Fibroblast of lung (primary cell): ENCODE results near the gene ASIC2. TPM values are rescaled to one million over a fixed set of nuclear protein-coding genes. Genes with fewer than 3 reads are reported as not detected.

Source experiments
- DNase-seq, 2 donors: peaks; one replicate each; pipeline versions ENCODE4 v3.0.0 to v3.0.0-alpha.2; 2010; ENCODE audit warnings: low read depth in 2 of 2
- H2AFZ ChIP-seq: 2 replicates; pipeline ENCODE4 v1.5.1; 2012; ENCODE audit warnings: low read length, control low read depth, inconsistent platforms
- H3K27ac ChIP-seq: 2 replicates; pipeline ENCODE4 v1.5.1; 2011; ENCODE audit warnings: low read length, control low read depth; ENCODE audit not compliant: insufficient read depth
- H3K27me3 ChIP-seq: 2 replicates; pipeline ENCODE4 v1.5.1; 2011; ENCODE audit warnings: mild to moderate bottlenecking, low read length; ENCODE audit not compliant: control insufficient read depth, insufficient read depth
- H3K36me3 ChIP-seq: 2 replicates; pipeline ENCODE4 v1.5.1; 2011; ENCODE audit warnings: low read length; ENCODE audit not compliant: control insufficient read depth, insufficient read depth
- H3K4me1 ChIP-seq: 2 replicates; pipeline ENCODE4 v1.5.1; 2011; ENCODE audit warnings: low read length; ENCODE audit not compliant: control insufficient read depth, insufficient read depth; ENCODE audit errors: extremely low read depth
- H3K4me2 ChIP-seq: 2 replicates; pipeline ENCODE4 v1.5.1; 2011; ENCODE audit warnings: low read length, control low read depth; ENCODE audit not compliant: insufficient read depth; ENCODE audit errors: extremely low read depth
- H3K4me3 ChIP-seq, 4 experiments: fragments of 200-600 bp in 1 of 4; sonication (generic) in 1 of 4; replicated peaks in 1 of 4; 2 replicates each; pipeline ENCODE4 v1.5.1; 2011 to 2016; ENCODE audit warnings: low read length in 4 of 4, low read depth in 3 of 4, mild to moderate bottlenecking in 3 of 4, control low read depth in 2 of 4, inconsistent platforms in 1 of 4, mixed read lengths in 1 of 4; ENCODE audit not compliant: insufficient read depth in 1 of 4; ENCODE audit errors: control extremely low read depth in 1 of 4
- H3K79me2 ChIP-seq: 2 replicates; pipeline ENCODE4 v1.5.1; 2012; ENCODE audit warnings: mild to moderate bottlenecking, low read length, inconsistent platforms; ENCODE audit not compliant: control insufficient read depth, insufficient read depth
- H3K9ac ChIP-seq: 2 replicates; pipeline ENCODE4 v1.5.1; 2011; ENCODE audit warnings: mild to moderate bottlenecking, low read length, control low read depth; ENCODE audit not compliant: insufficient read depth
- H3K9me3 ChIP-seq: 2 replicates; pipeline ENCODE4 v1.5.1; 2012; ENCODE audit warnings: low read depth, low read length; ENCODE audit not compliant: control insufficient read depth, insufficient read depth
- H4K20me1 ChIP-seq: 2 replicates; pipeline ENCODE4 v1.5.1; 2011; ENCODE audit warnings: low read length; ENCODE audit not compliant: control insufficient read depth, insufficient read depth; ENCODE audit errors: extremely low read depth
- EZH2 ChIP-seq: IDR thresholded peaks from 2 replicates; pipeline ENCODE4 v1.5.1; 2012; ENCODE audit warnings: low read length, control low read depth, mild to moderate bottlenecking; ENCODE audit errors: missing control alignments
- polyA plus RNA-seq, 2 donors: library from polyadenylated mRNA; depleted of rRNA in 1 of 2; stranded (reverse) in 1 of 2; unstranded in 1 of 2; fragments of >200 nt; gene quantifications; 2 replicates each; pipeline ENCODE4 v1.2.1, GENCODE V29; 2011 to 2012; ENCODE audit warnings: missing spikeins in 1 of 2
- total RNA-seq: library from RNA; depleted of rRNA; stranded (reverse); fragments of >200 nt; gene quantifications from 2 replicates; pipeline ENCODE4 v1.2.1, GENCODE V29; 2014
- TF ChIP-seq, protein P1 (sequence below), 2 donors: IDR thresholded peaks in 1 of 2; conservative IDR thresholded peaks in 1 of 2; 1 replicate in 1 of 2; 2 replicates in 1 of 2; pipeline ENCODE4 v1.5.1; 2011 to 2012; ENCODE audit warnings: low read length in 2 of 2, control low read depth in 1 of 2, inconsistent platforms in 1 of 2, low read depth in 1 of 2, mild to moderate bottlenecking in 1 of 2

The ASIC2 gene
- total and polyA plus RNA-seq, 2 donors (not counting 1 experiment from before 2014, with no cell fraction given) = 0.08 to 0.50 TPM

- Histone ChIP-seq H3K9ac (no peak overlapping the region), H3K4me3 (no peak overlapping the region), H3K27ac (no peak overlapping the region), H3K27me3 (peaks cover 5% of the 10 kb centered on the region), H3K4me1 (no peaks in the 10 kb centered on the region), H4K20me1 (no peaks in the 10 kb centered on the region), H3K4me2 (no peak overlapping the region), H2AFZ (no peak overlapping the region), H3K36me3 (no peaks in the 10 kb centered on the region), H3K79me2 (no peaks in the 10 kb centered on the region), H3K9me3 (no peaks in the 10 kb centered on the region)
- TF ChIP-seq, protein P1, sequence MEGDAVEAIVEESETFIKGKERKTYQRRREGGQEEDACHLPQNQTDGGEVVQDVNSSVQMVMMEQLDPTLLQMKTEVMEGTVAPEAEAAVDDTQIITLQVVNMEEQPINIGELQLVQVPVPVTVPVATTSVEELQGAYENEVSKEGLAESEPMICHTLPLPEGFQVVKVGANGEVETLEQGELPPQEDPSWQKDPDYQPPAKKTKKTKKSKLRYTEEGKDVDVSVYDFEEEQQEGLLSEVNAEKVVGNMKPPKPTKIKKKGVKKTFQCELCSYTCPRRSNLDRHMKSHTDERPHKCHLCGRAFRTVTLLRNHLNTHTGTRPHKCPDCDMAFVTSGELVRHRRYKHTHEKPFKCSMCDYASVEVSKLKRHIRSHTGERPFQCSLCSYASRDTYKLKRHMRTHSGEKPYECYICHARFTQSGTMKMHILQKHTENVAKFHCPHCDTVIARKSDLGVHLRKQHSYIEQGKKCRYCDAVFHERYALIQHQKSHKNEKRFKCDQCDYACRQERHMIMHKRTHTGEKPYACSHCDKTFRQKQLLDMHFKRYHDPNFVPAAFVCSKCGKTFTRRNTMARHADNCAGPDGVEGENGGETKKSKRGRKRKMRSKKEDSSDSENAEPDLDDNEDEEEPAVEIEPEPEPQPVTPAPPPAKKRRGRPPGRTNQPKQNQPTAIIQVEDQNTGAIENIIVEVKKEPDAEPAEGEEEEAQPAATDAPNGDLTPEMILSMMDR (conservative IDR thresholded peaks at IDR 0.05 in 1 of 2, IDR thresholded peaks at IDR 0.05 in 1 of 2; ENCODE audit: low read depth in 1 of 2, low read length in 2 of 2) = no peak
- no peak for TF ChIP-seq EZH2
- no peak for DNase-seq
Observed at GRCh38 chr17:33171931-33172330, 121.2 kb downstream of the ASIC2 start.

GRCh38 chr17:33169580-33170285 lies 123.4 kb downstream of the ASIC2 start:
- Histone ChIP-seq H3K27ac (no peak overlapping the region), H3K36me3 (no peaks in the 10 kb centered on the region), H3K4me2 (no peak overlapping the region), H3K9me3 (no peaks in the 10 kb centered on the region), H3K4me1 (no peaks in the 10 kb centered on the region), H3K27me3 (no peaks in the 10 kb centered on the region), H3K9ac (no peak overlapping the region), H2AFZ (no peak overlapping the region), H4K20me1 (no peaks in the 10 kb centered on the region), H3K4me3 (no peak overlapping the region), H3K79me2 (no peaks in the 10 kb centered on the region)
- peak; percentile 3 to 96 for DNase-seq
- TF ChIP-seq, protein P1 (conservative IDR thresholded peaks at IDR 0.05 in 1 of 2, IDR thresholded peaks at IDR 0.05 in 1 of 2; ENCODE audit: low read depth in 1 of 2, low read length in 2 of 2) = no peak
- TF ChIP-seq EZH2 = no peak

DNA sequence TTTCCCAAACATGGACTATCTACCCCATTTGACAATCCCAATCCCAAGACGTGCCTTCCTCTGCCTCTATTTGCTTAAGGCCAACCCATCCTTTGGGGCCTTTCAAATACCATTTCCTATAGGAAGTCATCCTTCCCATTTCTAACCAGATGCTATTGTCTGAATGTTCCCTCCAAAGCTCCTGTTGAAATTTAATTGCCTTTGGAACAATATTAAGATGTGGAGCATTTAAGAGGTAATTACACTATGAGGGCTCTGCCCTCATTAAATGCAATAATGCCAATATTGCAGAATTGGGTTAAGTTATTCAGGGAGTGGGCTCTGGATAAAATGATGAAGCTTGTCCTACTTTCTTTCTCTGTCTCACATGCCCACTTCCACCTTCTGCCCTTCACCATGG lies 125.4 kb downstream of the ASIC2 start:
- H4K20me1 ChIP-seq = no peaks in the 10 kb centered on the region
- no peak overlapping the region for H3K9ac ChIP-seq
- no peaks in the 10 kb centered on the region for H3K9me3 ChIP-seq
- H3K4me1 ChIP-seq = no peaks in the 10 kb centered on the region
- no peak overlapping the region for H3K4me3 ChIP-seq
- no peaks in the 10 kb centered on the region for H3K79me2 ChIP-seq
- H2AFZ ChIP-seq = no peak overlapping the region
- DNase-seq = no peak
- H3K4me2 ChIP-seq = no peak overlapping the region
- no peaks in the 10 kb centered on the region for H3K27me3 ChIP-seq
- no peak overlapping the region for H3K27ac ChIP-seq
- no peaks in the 10 kb centered on the region for H3K36me3 ChIP-seq
- TF ChIP-seq EZH2 = no peak
- TF ChIP-seq, protein P1 (conservative IDR thresholded peaks at IDR 0.05 in 1 of 2, IDR thresholded peaks at IDR 0.05 in 1 of 2; ENCODE audit: low read depth in 1 of 2, low read length in 2 of 2) = no peak
